GM21526 (cell line): ENCODE measurements around the gene IER3IP1.
A peak's percentile ranks its signal among the peaks of the same experiment; 100 is the strongest.
"Not testable (repeated sequence)": the region's sequence is repeated elsewhere in the genome, so short reads cannot be mapped to it uniquely, and the experiment has no call there.

ENCODE experiments used
- ATAC-seq: cut with Tn5 transposase; IDR thresholded peaks from one replicate; pipeline ENCODE4 v1.9.1; 2021; ENCODE audit warnings: moderate library complexity; ENCODE audit not compliant: unreplicated experiment, low FRiP score

IER3IP1 gene, protein sequence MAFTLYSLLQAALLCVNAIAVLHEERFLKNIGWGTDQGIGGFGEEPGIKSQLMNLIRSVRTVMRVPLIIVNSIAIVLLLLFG

DNA sequence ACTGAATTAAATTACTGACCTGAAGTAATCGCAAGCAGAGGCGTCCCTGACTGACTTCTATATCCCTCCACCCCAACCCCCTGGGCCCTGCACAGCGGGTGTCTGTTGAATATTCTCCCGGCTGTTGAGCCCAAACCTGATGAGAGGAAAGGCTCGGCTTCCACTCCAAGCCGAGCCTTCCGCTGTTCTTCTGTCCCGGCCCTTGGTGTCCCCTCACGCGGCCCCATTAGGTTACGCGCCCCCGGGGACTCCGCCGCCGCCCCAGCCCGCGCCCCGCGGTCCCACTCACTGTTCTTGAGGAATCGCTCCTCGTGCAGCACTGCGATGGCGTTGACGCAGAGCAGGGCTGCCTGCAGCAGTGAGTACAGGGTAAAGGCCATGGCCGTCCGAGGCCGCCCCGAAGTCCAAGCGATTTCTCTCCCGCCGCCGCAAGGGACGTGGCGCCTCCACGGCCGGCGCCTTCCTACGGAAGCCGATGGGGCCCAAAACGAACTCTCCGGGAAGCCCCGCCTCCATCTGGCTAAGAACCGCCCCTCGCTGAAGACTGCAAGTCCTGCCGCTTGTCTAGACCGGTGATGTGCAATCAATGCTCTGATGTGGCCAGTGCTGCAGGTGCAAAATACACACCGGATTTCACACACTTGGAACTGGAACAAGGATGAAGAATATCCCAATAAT is at the start of gene IER3IP1:
Gene IER3IP1, minus strand, starts transcription at position 467 of the 678 bp plus-strand sequence. Its CDS starts 87 bp downstream, at position 380.
- peak; percentile 76 for ATAC-seq

DNA sequence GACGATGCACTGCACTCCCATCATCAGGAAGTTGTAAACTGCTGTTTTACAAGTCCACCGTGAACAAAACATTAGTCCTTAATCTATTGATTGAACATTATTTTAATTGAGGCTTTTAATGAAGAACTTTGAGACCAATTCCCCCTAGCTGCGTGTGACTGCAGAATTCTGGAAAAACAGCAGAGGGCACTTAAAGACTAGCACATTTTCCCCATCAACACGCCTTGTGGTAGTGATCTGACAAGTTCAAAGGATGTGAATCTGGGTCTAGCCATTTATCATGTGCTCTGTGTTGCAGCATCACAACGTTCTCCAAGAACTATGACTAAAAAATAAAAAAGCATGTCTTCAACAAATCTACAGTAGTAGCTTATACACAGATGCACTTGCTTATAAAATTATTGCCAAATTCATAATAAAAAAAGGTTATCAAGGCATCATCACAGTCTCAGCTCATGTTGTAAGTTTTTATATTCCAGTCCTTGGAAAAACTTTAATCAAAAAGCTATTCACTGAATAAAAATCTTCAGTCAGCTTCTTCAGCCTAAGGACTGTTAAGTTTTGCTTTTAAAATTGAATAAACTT is 39.5 kb upstream of the IER3IP1 start:
- no peak for ATAC-seq

DNA sequence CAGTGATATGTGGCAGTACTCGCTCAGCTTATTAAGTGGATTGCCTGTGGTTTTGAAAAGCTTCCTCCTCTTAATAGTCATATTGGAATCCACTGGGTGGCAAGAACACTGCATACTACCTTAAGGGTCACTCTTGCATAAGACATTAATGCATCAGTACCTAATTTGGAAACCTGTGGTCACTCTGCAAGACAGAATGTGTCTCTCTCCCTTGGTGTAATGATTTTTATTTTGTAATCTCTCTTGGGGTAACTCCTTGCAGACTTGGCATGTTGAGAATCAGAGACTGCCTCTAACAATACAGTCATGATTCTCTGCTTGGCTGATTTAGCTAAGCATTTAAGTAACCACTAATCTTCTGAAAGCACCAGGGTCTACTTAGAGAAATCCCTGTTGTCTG is 33.0 kb upstream of the IER3IP1 start:
- no peak for ATAC-seq

DNA sequence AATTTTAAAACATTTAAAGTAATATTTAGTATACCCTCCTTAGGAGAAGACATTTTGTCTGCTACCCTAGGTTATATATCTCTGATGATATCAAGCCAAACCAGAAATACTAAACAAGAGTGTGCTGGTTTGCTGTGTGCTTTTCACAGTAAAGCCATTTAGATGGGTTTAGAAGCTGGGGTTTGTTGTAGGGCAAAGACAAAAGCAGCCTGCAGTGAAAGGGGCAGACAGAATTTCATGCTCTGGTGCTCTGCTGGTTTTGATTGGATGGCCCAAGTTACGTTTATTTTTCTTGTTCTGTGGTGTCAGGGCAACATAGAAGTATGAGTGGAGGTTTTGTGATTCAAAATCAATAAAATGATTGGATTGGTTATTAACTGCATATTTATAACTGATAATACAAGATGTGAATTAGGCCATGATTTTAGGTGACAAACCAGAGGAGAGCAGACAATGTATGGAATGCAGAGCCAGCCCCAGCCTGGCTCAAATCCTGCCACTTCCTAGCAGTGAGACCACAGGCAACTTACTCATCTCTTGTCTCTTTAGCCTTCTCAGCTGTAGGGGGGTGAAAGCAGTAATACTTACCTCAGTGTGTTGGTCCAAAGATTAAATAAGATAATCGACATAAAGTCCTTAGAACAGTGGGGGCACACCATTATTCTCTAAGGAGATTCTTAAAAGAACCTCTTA is 30.9 kb upstream of the IER3IP1 start:
- no peak for ATAC-seq

DNA sequence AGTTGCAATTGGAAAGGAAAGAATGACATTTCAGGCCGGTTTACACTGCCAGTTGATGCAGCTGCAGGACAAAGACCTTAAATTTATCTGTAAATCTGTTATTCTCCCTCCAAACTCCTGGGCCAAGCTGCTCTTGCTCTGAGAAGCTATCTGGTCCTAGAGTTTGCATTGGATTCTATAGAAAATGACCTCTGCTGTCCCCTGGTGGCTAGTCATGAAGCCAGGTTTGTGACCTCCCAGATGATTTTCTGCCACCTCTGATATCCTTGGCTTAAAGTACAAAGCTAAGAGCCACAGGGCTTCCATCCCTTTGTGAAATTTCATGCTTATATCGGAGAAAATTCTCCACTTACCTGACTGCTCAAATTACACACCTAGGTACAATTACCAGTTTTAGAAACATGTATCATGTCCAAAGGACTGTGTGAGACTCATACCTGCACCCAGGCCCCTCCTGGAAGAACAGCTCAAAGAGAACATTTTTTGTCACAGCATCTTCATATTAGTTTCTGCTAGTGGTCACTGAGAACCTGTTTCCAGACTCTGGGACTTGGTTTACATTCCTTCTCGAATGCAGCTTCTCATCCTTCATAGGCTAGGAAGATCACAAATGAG is 28.9 kb upstream of the IER3IP1 start:
- ATAC-seq, result no peak

DNA sequence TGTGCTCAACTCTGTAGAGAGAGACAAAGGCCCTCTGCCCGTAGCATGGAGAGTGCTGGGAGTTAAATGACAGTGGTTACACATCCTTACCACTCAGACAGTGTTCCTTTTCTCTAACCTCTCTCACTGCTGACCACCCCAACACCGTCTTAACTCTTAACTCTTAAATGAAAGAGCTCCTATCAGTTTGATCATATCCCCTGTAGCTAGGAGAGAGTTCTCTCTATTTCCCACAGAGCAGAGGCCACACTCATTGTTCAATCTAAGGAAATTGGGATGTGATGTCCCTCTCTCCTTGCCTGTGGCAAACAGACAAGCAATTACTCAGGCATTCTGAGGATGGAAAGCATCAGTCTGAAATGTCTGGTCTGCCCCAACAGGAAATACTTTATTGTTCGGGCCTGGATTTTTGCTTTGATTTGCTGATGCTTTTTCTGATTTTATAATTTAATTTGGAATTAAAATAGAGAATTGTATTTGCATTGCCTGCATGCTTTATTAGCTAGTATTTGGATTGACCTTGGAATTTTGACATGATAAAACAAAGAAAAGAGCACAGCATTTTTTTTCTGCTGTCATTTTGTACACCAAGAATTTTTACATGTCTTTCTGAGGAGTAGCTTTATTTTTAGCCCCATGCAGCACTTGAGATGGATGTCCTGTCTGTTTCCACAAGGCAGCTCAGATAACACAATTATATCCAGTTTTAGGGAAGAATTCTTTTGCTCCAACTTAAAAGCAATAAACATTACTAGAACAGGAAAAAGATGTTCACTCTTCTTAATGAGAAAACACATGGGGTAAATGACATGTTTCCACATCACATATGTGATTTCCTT is 27.7 kb upstream of the IER3IP1 start:
- ATAC-seq, result no peak

DNA sequence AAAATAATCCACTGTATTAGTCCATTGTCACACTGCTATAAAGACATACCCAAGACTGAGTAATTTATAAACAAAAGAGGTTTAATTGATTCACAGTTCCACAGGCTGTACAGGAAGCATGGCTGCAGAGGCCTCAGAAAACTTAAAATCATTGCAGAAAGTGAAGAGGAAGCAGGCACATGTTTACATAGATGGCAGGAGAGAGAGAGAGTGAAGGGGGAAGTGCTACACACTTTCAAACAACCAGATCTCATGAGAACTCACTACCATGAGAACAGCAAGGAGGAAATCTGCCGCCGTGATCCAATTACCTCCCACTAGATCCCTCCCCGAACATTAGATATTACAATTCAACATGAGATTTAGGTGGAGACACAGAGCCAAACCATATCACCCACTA is 19.8 kb upstream of the IER3IP1 start:
- ATAC-seq, result not testable (repeated sequence)

DNA sequence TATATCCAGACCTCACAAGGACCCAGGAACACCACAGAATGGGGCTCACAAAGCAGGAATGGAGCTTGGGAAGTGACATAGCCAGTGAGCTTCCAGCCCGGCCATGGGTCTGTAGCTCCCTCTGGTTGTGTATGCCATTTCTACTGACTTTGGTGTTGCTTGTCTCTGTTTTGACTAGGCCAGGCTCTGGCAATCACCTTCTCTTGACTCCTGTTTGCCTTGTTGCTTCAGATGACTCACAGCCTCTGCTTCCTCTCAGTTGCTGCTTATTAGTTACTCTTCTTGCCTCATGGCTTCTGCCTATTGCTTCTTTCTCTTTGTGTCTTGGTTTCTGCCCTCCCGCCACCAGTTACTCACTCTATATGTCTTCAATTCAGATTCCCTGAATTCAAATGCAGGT is 15.8 kb upstream of the IER3IP1 start:
- ATAC-seq, result no peak

DNA sequence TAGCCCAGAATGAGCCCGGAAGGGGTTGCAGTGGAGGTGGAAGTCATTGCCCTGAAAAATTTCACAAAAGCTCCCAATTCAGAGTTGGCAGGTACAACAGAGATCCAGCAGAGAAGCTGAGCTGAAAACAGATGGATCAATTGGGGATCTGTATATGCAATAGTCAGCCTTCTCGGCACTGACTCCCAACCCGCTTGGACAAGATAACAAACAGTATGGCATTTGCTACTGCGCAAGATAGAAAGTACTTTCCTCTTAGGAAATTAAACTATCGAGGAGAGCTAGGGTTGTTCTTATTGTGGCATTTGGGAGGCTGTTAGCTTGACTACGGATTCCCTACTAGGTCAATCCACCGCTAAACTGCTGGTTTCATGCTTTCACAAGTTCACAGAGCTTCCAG is 11.6 kb upstream of the IER3IP1 start:
- ATAC-seq, result no peak

DNA sequence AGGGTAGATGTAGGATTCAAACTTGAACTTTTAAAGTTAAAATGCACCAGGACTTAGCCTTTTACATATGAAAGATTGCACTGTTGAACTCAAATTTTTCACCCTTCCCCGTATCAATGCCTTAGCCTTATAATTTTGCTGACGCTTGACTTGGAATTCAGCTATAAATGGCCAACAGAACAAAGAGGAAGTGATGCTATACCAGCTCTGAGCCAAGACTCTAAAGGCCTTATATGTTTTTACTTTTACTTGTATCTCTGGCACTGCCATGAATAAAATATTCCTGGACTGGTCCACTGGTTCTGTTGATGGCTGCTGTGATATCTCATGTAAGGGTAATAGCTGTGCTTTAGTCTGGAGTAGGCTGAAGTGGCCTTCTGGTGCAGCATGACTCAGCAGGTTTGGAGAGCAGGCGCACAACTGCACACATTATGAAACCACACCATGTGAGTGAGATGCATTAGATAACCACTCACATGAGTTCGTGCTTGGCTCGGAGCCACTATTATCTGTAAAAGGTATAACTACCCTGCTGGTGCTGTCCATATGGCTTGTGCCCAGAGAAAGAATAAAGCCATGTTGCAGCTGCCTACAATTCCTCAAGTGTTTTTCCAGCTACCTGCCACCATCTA is 8.4 kb upstream of the IER3IP1 start:
- ATAC-seq, result no peak

DNA sequence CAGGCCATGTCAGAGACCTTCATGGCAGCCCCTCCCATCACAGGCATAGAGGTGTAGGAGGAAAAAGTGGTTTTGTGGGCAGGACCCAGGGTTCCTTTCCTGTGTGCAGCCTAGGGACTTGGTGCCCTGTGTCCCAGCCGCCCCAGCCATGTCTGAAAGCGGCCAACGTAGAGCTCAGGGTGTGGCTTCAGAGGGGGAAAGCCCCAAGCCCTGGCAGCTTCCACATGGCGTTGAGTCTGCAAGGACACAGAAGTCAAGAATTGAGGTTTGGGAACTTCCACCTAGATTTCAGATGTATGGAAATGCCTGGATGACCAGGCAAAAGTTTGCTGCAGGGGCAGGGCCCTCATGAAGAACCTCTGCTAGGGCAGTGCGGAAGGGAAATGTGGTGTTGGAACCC is 6.0 kb upstream of the IER3IP1 start:
- ATAC-seq, result not testable (repeated sequence)

DNA sequence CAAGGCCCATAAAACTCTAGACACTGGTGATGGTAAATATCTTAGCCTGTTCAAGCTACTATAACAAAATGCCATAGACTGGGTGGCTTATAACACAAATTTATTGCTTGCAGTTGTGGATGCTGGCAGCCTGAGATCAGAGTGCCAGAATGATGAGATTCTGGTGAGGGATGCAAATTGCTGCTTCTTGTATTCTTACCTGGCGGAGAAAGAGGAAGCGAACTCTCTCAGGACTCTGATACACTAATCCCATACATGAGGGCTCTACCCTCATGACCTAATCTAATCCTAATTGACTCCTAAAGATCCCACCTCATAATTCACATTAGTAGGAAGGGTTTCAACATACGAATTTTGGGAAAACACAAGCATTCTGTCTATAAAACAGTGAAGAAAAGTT is 4.6 kb upstream of the IER3IP1 start:
- ATAC-seq, result peak; percentile 53

DNA sequence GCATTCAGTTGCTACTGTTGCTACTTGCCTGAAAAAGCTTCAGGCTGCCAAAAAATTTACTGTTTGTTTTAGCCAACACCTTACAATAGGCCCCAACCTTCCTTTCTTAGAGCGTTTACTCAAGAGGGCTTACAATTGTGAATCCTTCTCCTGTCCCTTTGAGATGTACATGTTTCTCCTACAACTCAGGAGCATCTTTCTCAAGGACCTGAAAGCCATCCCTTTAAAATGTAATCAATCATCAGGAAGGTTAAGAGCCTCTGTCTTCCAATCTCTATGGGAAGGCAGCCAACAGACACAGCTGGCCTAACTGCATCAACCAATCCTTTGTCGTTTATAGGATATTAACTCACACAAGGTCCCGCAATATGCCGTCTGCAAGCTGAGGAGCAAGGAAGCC is 3.4 kb upstream of the IER3IP1 start:
- ATAC-seq, result no peak

DNA sequence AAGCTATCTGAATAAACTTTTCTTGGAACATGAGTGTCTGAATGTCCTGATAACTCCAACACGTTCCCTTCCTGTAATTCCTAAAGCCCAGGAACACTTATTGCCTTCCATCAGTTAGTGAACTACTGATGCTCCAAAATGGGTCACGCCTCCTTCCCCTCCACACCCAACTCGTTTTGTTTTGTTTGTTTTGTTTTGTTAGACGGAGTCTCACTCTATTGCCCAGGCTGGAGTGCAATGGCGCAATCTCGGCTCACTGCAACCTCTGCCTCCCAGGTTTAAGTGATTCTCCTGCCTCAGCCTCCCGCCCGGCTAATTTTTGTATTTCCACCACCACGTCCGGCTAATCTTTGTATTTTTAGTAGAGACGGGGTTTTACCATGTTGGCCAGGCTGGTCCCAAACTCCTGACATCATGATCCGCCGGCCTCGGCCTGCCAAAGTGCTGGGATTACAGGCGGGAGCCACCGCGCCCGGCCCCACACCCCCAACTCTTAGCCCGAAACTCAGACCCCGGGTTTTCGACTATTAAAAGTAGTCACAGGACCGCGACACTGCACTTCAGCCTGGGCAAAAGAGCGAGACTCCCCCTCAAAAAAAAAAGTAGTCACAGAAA is 774 bp downstream of the IER3IP1 start:
- ATAC-seq, result peak; percentile 20

DNA sequence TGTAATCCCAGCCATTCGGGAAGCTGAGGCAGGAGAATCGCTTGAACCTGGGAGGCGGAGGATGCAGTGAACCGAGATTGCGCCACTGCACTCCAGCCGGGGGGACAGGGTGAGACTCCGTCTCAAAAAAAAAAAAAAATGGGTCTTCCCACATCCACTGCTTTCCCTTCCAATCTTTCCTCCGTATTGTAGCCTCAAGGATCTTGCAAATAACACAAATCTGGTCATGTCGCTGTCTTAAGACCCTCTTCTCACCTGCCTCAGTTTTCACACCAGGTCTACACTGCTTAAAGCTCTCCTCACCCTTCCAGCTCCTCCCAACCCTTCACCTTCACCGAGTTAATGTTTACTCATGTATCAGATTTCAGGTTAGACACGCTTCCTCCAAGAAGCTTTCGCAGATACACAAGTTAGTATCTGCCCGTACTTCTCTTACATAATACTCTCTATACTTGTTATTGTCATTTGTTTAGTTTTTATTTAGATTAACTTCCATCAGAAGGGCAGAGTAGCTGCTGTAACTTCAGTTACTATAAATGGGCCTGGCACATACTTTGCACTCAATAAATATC is 1.5 kb downstream of the IER3IP1 start:
- no peak for ATAC-seq

DNA sequence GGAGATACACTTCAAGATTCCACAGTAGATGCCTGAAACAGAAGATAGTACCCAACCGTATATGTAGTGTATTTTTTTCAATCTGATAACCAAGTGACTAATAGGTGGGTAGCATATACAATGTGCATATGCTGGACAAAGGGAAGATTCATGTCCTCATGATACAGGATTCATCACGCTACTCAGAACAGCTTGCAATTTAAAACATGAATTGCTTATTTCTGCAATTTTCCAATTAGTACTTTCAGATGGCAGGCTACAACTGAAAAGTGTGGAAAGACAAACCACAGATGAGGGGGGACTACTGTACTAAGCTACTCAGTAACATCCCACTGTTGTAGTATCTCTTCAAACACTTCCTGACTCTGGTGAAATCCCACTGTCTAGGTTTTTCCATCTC is 3.7 kb downstream of the IER3IP1 start:
- ATAC-seq, result no peak

DNA sequence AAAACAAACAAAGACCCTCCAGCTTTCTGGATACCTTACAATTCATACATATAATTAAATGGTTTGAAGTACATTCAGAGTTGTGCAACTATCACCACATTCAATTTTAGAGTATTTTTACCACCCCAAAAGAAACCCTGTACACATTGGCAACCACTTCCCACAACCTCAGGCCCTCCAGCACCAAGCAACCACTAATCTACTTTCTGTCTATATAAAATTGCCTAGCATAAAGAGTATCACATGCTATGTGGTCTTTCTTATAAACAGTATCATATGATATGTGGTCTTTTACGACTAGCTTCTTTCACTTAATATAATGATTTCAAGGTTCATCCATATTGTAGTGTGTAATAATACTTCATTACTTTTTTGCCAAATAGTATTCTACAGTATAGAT is 7.3 kb downstream of the IER3IP1 start:
- no peak for ATAC-seq

DNA sequence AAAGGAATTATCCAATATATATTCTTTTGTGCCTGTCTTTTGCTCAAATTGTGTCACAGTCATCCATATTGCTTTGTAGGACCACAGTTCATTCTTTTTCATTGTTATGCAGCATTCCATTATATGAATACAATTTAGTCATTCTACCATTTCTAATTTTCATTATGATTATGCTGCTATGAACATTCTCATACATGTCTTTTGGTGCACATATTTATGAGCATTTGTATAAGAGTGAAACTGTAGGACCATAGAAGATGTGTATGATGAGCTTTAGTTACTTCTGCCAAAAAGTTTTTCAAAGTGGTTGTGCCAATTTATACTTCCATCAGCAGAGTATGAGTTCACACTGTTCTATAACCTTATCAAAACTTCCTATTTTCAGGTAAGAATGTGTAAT is 7.7 kb downstream of the IER3IP1 start:
- no peak for ATAC-seq

DNA sequence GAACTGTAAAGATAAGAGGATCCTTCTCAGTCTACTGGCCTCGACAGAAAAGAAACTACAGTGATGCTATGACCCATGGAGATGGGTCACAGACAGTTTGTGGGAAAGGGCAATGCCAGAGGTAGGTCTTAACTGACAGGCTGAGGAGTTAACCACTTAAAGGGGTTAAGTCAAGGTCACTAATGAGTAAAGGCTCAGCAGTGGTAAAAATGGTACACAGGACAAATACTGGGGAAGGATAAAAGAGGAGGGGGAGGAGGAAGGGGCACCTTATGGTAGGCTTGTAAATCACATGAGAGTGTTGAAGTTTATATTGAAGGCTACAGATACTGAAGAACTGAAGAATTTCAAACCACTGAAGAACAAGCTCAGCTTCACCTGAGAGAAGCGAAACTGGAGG is 9.9 kb downstream of the IER3IP1 start:
- no peak for ATAC-seq
